Islet of Langerhans (tissue), 1 donor: Measurements from ENCODE around the gene PAGR1.
"Not testable (repeated sequence)": the region's sequence is repeated elsewhere in the genome, so short reads cannot be mapped to it uniquely, and the experiment has no call there.

ENCODE experiments used
- FAIRE-seq: peaks from one replicate; lab custom pipeline; 2011; peaks lifted over from hg19 to GRCh38; lab: Jason Lieb, UNC

The PAGR1 gene

DNA sequence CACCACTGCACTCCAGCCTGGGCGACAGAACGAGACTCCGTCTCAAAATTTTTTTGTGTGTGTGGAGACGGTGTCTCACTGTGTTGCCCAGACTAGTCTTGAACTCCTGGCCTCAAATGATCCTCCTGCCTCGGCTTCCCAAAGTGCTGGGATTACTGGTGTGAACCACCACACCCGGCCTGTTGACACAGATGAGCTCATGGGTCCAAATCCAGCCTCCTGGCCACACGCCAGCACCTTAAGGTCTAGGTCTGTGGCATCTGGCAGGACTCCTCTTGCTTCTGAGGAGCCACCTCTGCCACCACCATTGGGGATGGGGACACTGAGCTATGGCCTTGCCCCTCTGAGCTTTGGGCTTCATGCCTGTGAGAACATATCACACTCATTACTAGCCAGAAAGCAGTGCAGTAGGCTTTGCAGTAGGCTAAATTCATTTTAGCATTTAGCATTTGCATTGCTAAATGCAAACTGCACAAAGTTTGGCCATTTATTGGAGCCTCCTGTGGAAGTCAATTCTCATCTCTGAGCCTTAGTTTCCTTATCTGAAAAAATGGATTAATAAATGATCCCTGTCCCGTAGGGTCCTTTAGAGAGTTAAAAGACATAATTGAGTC lies 52.6 kb downstream of the PAGR1 start:
- no peak for FAIRE-seq

- FAIRE-seq = not testable (repeated sequence)
Observed at GRCh38 chr16:29869067-29869466, 53.1 kb downstream of the PAGR1 start.
